HepG2 (cell line): Measurements from ENCODE around the gene KBTBD2. TPM values are rescaled to one million over a fixed set of nuclear protein-coding genes. Genes with fewer than 3 reads are reported as not detected.
A peak's percentile ranks its signal among the peaks of the same experiment; 100 is the strongest.

Experiments used
- ARNT ChIP-seq: fragments of 450-650 bp; IDR thresholded peaks from 2 replicates; pipeline ENCODE4 v1.6.1; 2017
- HOXA5 ChIP-seq: sonication (generic); formaldehyde crosslinking; IDR thresholded peaks from 2 replicates; pipeline ENCODE4 v1.4.0; 2020; ENCODE audit warnings: missing genetic modification reagents
- NFKB2 ChIP-seq: sonication (generic); formaldehyde crosslinking; IDR thresholded peaks from 2 replicates; pipeline ENCODE4 v1.4.0; 2020; ENCODE audit warnings: missing genetic modification reagents, borderline replicate concordance
- PATZ1 ChIP-seq: sonication (generic); formaldehyde crosslinking; IDR thresholded peaks from 2 replicates; pipeline ENCODE4 v1.4.0; 2020; ENCODE audit warnings: missing genetic modification reagents
- SKI ChIP-seq: fragments of 450-650 bp; IDR thresholded peaks from one replicate; pipeline ENCODE4 v1.6.1; 2018; ENCODE audit warnings: mild to moderate bottlenecking; ENCODE audit not compliant: partially characterized antibody
- SNAPC4 ChIP-seq: sonication (generic); formaldehyde crosslinking; IDR thresholded peaks from 2 replicates; pipeline ENCODE4 v1.4.0; 2020; ENCODE audit warnings: mild to moderate bottlenecking, missing genetic modification reagents
- ZC3H4 ChIP-seq: sonication (generic); formaldehyde crosslinking; IDR thresholded peaks from 2 replicates; pipeline ENCODE4 v1.4.0; 2020; ENCODE audit warnings: missing genetic modification reagents, borderline replicate concordance
- ZFP82 ChIP-seq: sonication (generic); formaldehyde crosslinking; IDR thresholded peaks from 2 replicates; pipeline ENCODE4 v1.5.1; 2020; ENCODE audit warnings: mild to moderate bottlenecking, missing genetic modification reagents, borderline replicate concordance
- ZGPAT ChIP-seq: IDR thresholded peaks from 2 replicates; pipeline ENCODE4 v1.6.1; 2016; ENCODE audit warnings: mild to moderate bottlenecking
- ZNF230 ChIP-seq: sonication (generic); formaldehyde crosslinking; IDR thresholded peaks from 2 replicates; pipeline ENCODE4 v1.4.0; 2020; ENCODE audit warnings: mild to moderate bottlenecking, missing genetic modification reagents
- ZNF317 ChIP-seq: sonication (generic); formaldehyde crosslinking; IDR thresholded peaks from 2 replicates; pipeline ENCODE4 v1.5.0; 2020; ENCODE audit warnings: mild to moderate bottlenecking, missing genetic modification reagents
- ZNF354B ChIP-seq: sonication (generic); formaldehyde crosslinking; IDR thresholded peaks from 2 replicates; pipeline ENCODE4 v1.8.0; 2022; ENCODE audit warnings: mild to moderate bottlenecking, missing genetic modification reagents
- ZNF383 ChIP-seq: sonication (generic); formaldehyde crosslinking; IDR thresholded peaks from 2 replicates; pipeline ENCODE4 v1.4.0; 2020; ENCODE audit warnings: missing genetic modification reagents, mild to moderate bottlenecking, borderline replicate concordance
- ZNF609 ChIP-seq: sonication (generic); formaldehyde crosslinking; IDR thresholded peaks from 2 replicates; pipeline ENCODE4 v1.4.0; 2020; ENCODE audit warnings: mild to moderate bottlenecking, missing genetic modification reagents, borderline replicate concordance
- ZNF746 ChIP-seq: sonication (generic); formaldehyde crosslinking; IDR thresholded peaks from 2 replicates; pipeline ENCODE4 v1.8.0; 2022; ENCODE audit warnings: mild to moderate bottlenecking, missing genetic modification reagents
- polyA plus RNA-seq, 8 experiments: library from polyadenylated mRNA; depleted of rRNA in 3 of 8; stranded (reverse) in 7 of 8; unstranded in 1 of 8; fragments of >200 nt; fragmentation: Illumina TruSeq in 4 of 8; extraction: Trizol in 4 of 8; gene quantifications; 2 replicates each; pipeline versions ENCODE4 v1.2.1 to v1.2.3, GENCODE V29; 2011 to 2016; ENCODE audit warnings: low read depth in 4 of 8, missing spikeins in 1 of 8, mixed read lengths in 1 of 8; ENCODE audit not compliant: insufficient read depth in 1 of 8
- total RNA-seq, 5 experiments: library from RNA; depleted of rRNA; stranded (reverse); fragments of >200 nt; fragmentation: Illumina TruSeq; extraction: Trizol; gene quantifications; 2 replicates each; pipeline ENCODE4 v1.2.3, GENCODE V29; 2016; ENCODE audit warnings: low read depth in 1 of 5

KBTBD2 gene
- total and polyA plus RNA-seq, 2 of the 13 experiments (the other 11 are each of a cell fraction or from before 2014, with no cell fraction given) = 24.0 to 25.2 TPM

GRCh38 chr7:32892521-32893206 is 1.1 kb upstream of the KBTBD2 start (continued):
- TF ChIP-seq ZNF609 (CRISPR knock-in tag) (peak; percentile 4; the same call in 1 of the 2 replicates), SKI (no peak), ZNF383 (CRISPR knock-in tag) (no peak), SNAPC4 (0 out of 2 replicates have a peak, but pooled peaks have one; percentile 12), ZFP82 (CRISPR knock-in tag) (0 out of 2 replicates have a peak, but pooled peaks have one; percentile 27), ARNT (no peak), PATZ1 (CRISPR knock-in tag) (peak; percentile 60), ZNF354B (peak; percentile 60; the same call in 1 of the 2 replicates), HOXA5 (CRISPR knock-in tag) (no peak), NFKB2 (CRISPR knock-in tag) (0 out of 2 replicates have a peak, but pooled peaks have one; percentile 2), ZC3H4 (CRISPR knock-in tag) (peak; percentile 90), ZNF230 (CRISPR knock-in tag) (0 out of 2 replicates have a peak, but pooled peaks have one; percentile 15), ZNF746 (CRISPR knock-in tag) (peak; percentile 2; the same call in 1 of the 2 replicates), ZGPAT (CRISPR knock-in tag) (peak; percentile 38), ZNF317 (CRISPR knock-in tag) (peak; percentile 53; the same call in 1 of the 2 replicates)
